RPMI7951 (cell line): ENCODE results near the gene SACM1L. TPM values are rescaled to one million over a fixed set of nuclear protein-coding genes. Genes with fewer than 3 reads are reported as not detected.

Experiments used
- DNase-seq: peaks from one replicate; pipeline ENCODE4 v3.0.0-alpha.2; 2012; ENCODE audit warnings: low read depth
- total RNA-seq: library from RNA; depleted of rRNA; stranded (reverse); fragments of >200 nt; shearing (Covaris generic); gene quantifications from 2 replicates; pipeline ENCODE4 v1.2.3, GENCODE V29; 2014

The SACM1L gene
- total RNA-seq, 1 experiment from 2014 or later, result 32.3 TPM

GRCh38 chr3:45771831-45772230, 82.6 kb downstream of the SACM1L start:
- no peak for DNase-seq

GRCh38 chr3:45772341-45773035, 83.3 kb downstream of the SACM1L start:
- no peak for DNase-seq

- DNase-seq, result no peak
Observed at GRCh38 chr3:45773072-45773471, 83.9 kb downstream of the SACM1L start.

- no peak for DNase-seq
Observed at GRCh38 chr3:45773714-45774449, 84.7 kb downstream of the SACM1L start.

GRCh38 chr3:45774581-45775521, 85.7 kb downstream of the SACM1L start:
- no peak for DNase-seq

GRCh38 chr3:45775571-45776300, 86.5 kb downstream of the SACM1L start:
- DNase-seq, result no peak

GRCh38 chr3:45776301-45776595, 87.1 kb downstream of the SACM1L start:
- no peak for DNase-seq

- DNase-seq, result no peak
Observed at GRCh38 chr3:45776611-45777010, 87.4 kb downstream of the SACM1L start.

GRCh38 chr3:45777111-45777745, 88.0 kb downstream of the SACM1L start:
- DNase-seq, result no peak

- DNase-seq, result no peak
Observed at GRCh38 chr3:45777746-45778386, 88.7 kb downstream of the SACM1L start.

GRCh38 chr3:45778761-45779201, 89.6 kb downstream of the SACM1L start:
- no peak for DNase-seq

- no peak for DNase-seq
Observed at GRCh38 chr3:45779746-45780735, 90.8 kb downstream of the SACM1L start.

GRCh38 chr3:45781271-45781670, 92.1 kb downstream of the SACM1L start:
- DNase-seq, result no peak

- no peak for DNase-seq
Observed at GRCh38 chr3:45781841-45782240, 92.6 kb downstream of the SACM1L start.

GRCh38 chr3:45782381-45782780, 93.2 kb downstream of the SACM1L start:
- DNase-seq, result no peak

- no peak for DNase-seq
Observed at GRCh38 chr3:45783667-45784066, 94.5 kb downstream of the SACM1L start.

- no peak for DNase-seq
Observed at GRCh38 chr3:45785605-45786150, 96.5 kb downstream of the SACM1L start.

- no peak for DNase-seq
Observed at GRCh38 chr3:45786801-45787495, 97.8 kb downstream of the SACM1L start.

- no peak for DNase-seq
Observed at GRCh38 chr3:45787551-45787950, 98.4 kb downstream of the SACM1L start.
